ENCODE data around the gene HCK.
"Not testable (repeated sequence)": the region's sequence is repeated elsewhere in the genome, so short reads cannot be mapped to it uniquely, and the experiment has no call there.

Gene HCK

DNA sequence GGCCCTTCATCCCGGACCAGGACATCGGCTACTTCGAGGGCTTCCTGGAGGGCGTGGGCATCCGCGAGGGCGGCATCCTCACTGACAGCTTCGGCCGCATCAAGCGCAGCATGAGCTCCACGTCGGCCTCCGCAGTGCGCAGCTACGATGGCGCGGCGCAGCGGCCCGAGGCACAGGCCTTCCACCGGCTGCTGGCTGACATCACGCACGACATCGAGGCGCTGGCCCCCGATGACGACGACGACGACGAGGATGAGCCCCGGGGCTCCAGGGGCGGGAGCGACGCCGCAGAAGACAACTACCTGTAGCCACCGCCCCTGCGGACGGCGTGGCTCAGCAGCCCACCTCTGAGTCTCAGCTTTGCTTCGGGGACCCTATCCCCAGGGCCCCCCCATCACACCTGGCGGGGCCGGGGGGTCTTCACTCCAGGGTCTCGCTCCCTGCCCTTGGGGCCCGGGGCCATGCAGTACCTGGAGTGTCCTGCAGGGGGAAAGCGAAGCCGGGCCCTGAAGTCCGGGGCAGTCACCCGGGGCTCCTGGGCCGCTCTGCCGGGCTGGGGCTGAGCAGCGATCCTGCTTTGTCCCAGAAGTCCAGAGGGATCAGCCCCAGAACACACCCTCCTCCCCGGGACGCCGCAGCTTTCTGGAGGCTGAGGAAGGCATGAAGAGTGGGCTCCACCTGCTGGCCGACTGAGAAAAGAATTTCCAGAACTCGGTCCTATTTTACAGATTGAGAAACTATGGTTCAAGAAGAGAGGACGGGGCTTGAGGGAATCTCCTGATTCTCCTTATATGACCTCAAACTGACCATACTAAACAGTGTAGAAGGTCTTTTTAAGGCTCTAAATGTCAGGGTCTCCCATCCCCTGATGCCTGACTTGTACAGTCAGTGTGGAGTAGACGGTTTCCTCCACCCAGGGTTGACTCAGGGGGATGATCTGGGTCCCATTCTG, 20.8 kb upstream of the HCK start:
- FAIRE-seq, result peak; percentile 95

DNA sequence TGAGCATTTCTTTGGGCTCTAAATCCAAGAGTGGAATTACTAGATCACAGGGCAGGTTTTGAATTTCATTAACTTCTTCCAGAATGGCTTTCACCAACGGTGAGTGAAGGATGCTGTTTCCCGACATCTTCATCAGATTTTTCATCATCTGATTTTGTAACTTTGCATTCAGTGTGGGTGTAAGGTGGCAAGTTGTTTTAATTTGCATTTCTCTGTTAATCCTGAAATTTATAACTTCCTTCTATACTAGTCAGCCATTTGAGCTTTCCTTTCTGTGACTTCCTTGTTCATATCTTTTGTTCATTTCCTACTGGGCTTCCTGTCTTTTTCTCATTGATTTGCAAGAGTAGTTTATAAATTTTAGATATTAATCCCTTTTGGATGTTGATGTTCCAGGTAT, 18.7 kb upstream of the HCK start:
- no peak for FAIRE-seq

DNA sequence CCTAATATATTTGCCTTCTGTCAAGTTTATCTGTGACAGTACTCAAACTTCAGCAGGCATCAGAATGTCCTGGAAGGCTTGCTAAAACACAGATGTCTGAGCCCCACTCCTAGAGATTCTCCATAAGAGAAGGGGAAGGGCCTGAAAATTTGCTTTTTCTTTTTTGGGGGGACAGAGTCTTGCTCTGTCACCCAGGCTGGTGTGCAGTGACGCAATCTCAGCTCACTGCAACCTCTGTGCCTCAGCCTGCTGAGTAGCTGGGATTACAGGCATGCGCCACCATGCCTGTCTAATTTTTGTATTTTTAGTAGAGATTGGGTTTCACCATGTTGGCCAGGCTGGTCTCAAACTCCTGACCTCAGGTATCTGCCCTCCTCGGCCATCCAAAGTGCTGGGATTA, 18.3 kb upstream of the HCK start:
- not testable (repeated sequence) for FAIRE-seq

DNA sequence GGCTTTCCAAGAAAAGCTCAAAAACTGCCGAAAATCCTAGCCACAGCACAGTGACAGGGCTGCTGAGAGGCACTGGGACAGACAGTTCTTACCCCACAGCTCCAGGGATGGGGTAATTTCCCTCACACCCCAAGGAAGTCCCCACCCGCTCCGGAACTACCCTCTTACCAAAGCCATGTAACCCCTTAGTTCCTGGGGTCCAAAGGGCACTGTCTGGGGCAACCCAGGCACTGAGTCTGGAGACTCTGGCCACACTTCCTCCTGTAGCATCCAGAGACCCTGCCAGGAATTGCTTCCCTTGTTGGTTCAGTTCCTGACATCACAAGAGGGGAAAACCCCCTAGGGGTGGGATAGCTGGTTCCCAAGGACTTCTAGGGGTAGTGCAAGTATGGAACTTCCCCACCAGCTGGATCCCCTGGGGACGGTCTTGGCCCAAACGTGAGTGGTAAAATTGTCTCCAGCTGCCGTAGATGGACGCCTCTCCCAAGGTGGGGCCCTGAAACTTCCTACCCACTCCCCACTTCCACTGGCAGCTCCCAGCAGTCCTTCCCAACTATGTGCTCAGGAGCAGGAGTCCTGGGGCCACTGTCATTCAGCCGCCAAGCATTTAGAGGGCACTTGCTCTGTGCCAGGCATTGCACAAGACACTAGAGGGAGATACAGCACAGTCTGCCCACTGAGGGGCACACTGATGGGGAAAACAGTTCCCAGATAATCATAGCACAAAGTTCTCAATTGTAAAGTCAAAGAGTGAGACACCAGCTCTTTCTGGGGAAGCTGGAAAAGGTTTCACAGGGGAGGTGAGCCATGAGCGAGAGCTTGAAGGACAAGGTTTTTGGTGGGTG, 17.2 kb upstream of the HCK start:
- FAIRE-seq, result no peak

DNA sequence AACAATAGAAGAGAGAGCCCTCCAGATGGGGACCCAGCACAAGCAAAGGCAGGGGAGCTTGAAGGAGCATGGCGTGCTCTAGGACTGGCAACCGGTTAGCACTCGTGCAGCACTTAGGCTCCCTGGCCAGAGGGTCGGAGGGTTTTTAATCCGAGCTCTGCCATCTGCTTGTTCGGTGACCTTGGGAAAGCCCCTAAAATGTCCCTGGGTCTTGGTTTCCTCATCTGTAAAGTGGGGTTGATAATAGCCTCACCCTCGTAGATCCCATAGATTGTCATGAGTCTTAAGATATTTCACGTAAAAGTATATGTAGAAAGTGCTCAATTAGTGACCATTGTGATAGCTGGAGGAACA, 16.6 kb upstream of the HCK start:
- no peak for FAIRE-seq

DNA sequence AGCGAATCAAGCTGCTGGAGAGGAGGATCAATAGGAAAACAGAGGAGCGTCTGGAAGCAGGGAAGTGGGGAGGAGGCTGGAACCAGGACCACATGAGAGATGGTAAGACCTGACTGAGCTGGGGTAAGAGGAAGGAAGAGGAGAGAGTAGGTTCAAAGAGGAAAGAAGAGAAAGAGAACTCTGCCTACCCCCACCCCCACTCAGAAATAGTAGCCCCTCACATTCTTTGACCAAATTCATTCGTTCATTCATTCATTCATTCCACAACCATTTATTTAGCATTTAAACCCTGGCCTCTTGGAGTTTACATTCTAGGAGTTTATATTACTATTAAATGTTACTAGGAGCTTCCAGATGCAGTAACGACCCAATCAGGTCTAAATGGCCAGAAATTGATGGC, 15.8 kb upstream of the HCK start:
- no peak for FAIRE-seq

DNA sequence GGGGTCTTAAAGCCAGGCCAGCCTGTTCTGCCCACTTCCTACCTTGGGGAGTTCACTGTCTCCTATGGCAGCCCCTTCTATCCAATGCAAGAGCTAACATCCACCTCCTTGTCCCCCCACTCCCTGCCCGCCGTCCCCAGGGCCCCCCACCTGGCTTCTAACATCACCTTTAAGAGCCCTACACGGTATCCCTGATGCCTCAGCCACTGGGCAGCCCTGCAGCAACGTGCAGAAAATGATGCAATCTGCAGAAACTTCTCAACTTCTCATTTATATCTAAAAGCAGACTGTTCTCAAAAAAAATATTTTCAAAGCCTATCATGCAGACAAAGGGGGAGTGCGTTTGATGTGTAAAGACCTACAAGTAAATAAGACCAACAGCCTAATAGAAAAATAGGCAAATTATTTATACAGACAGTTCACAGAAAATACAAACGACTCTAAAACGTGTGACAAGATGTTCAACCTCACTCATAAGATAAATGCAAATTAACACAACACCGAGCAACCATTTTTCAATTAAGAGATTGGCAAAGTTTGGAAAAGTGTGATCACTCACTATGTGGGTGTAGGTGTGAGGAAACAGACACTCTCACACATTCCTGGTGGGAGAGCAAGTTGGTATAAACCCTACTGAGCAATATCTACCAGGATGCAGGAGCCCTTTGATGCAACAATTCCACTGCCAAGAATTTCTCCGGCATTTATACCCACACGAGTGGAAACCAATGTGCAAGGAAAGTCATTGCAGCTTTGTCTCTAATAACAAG, 15.1 kb upstream of the HCK start:
- FAIRE-seq, result no peak

DNA sequence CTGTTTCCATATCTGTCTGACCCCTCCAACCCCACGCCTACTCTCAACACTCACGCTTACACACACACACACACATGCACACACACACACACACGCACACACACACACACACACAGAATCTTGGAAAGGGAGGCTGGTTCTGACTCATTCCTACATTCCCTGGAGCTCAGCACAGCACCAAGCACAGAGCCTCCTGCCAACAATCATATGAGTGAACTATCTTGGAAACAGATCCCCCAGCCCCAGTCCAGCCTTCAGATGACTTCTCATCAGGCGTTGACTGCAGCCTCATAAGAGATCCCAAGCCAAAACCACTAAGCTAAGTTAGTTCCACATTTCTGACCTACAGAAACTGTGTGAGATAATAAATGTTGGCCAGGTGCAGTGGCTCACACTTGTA, 14.1 kb upstream of the HCK start:
- no peak for FAIRE-seq

DNA sequence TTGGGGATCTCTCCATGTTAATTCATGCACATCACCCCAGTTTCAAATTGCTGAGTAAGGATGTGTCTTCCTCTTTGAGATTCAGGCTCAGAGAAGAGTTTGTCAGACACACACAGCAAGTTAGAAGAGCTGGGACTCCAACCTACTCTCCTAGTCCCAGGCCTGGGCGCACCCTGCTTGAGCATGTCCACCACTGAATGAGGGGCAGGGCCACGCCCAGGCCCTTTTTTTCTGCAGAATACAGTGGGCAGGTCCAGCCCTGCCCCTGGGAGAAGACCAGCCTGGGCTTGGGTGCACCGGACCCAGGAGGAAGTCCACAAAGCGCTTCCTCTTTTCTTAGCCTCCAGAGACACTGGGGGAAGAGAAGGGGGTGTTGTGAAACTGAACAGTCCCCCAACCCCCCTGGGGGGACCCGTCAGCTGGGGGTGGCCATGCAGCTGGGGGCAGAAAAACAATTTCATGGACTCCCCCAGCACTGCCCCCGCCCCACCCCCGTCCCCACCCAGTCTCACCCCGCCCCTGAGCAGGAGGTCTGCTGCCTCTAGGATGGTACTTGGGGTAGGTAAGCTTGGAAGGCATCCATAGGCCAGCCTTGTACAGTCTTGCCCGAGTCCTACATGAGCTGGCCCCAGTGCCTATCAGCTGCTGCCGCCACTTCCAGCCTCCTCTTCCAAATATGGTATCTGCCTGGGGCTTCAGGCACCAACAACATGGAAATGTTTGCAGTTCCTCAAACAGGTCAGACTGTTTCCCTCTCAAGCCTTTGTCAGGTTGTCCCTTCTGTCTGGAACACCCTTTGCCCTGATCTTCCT, 11.7 kb upstream of the HCK start:
- FAIRE-seq, result no peak

DNA sequence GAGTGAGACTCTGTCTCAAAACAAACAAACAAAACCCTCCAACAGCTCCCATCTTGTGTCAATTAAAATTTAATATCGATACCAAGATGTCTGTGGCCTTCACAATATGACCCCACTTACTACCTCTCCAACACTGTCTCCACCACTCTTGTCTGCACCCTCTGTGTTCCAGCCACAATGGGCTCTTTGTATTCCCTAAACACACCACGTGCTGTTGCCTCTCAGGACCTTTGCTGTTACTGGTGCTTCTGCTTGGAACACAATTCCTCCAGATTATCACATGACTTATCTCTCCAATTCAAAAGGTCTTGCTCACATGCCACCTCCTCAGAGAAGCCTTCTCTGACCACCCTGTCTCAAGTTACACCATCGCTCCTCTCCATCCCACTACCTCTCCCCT, 6.0 kb upstream of the HCK start:
- FAIRE-seq, result no peak

DNA sequence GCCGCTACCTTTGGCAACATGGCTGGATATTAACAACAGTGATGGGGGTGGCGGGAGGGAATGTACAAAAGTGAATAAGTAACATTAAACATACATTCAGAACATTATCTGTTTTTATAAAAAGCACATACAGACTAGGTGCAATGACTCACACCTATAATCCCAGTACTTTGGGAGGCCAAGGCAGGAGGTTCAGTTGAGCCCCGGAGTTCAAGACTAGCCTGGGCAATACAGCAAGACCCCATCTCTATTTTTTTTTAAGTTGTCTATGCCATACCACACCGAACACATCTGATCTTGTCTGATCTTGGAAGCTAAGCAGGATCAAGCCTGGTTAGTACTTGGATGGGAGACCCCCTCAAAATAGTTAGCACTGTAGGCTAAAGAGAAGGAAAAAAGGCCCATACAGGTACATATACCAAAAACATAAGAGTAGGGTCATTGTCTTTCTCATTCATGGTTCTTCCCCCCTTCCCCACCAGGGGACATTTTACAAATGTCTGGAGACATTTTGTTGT, 1.7 kb upstream of the HCK start:
- FAIRE-seq, result no peak

DNA sequence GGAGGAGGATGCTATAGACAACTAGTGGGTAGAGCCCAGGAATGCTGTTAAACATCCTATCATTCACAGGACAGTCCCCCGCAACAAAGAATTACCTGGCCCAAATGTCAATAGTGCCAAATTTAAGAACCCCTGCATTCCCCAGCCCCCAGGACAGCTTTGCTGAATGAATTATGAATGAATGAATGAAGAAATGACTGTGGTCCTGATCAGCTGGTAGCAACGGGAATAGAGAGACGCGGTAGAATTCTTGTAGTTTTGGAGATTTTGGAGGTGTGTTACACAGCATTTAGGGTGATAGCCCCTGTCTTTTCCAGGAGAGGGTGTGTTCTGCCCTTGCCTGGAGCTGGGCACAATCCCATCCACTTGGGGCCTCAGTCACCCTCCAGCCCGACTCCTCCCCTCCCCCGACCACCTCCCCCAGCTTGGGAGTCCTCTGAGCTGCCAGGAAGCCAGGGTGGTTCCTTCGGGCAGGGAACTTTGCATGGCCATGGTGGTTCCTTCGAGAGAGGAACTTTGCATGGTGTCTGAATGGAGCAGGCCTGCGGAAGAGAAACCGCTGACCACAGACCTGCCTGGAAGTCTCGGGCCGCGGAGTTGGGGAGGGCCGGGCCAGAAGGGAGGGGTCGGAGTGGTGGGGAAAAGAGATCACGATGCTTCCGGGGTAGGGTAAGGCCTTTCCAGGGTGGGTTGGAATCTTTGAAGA, 1.0 kb upstream of the HCK start:
- no peak for FAIRE-seq

DNA sequence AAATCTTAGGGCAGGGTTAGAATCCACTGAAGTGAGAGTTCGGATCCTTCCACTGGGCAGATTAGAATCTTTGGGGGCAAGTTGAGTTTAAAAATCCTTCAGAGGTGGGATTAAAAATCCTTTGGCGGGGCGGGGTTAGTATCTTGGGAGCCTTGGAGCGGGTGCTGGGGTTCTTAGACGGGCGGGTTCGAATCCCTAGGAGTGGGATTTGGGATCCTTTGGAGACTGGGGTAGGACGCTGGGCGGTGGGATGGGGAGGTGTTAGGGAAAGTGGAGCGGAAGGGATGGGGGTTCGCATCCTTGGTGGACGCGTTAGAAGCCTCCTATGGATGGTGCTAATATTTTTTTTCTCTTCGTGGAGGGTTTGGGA, 337 bp upstream of the HCK start:
- FAIRE-seq, result no peak

DNA sequence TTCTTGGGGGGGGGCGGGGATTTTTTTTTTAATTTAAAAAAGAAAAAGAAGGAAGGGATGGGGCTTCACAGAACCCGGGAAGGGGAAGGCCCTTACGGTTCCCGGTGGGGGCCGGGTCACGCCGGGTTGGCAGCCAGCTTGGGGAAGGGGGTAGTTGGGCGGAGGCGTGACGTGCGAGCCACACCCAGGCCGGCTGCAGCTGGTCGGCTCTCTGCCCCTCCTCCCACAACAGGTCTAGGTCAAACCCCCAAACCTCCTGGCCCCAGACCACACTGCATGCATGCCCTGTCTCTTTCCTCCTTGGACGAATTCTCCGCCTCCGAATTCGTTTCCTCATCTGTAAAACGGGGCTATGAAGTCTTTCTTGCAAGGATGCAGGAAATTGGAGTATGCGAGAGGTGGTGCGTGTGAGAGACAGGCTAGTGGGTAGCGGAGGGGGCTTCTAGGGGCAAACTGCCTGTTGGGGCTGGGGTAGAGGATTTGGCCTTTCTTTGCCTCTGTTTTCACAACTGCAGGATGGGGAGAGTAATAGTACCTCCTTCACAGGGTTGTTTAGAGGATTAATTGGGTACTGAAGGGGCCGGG, 828 bp downstream of the HCK start:
- FAIRE-seq, result no peak

DNA sequence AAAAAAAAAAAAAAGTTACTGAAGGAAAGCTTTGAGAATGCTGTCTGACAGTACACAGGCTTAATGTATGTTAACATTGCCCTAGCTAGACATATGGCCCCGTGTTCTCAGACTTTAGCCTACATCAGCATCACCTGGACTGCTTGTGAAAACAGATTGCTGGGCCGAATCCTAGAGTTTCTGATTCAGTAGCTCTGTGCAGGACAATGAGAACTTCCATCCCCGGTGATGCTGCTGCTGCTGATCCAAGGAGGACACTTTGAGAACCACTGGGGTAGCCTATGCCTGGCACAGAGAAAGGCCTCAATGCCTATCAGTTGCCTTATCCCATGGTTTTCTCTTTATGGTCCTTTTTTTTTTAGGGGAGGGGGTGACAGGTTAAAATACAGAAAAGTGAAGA, 1.6 kb downstream of the HCK start:
- FAIRE-seq, result no peak

DNA sequence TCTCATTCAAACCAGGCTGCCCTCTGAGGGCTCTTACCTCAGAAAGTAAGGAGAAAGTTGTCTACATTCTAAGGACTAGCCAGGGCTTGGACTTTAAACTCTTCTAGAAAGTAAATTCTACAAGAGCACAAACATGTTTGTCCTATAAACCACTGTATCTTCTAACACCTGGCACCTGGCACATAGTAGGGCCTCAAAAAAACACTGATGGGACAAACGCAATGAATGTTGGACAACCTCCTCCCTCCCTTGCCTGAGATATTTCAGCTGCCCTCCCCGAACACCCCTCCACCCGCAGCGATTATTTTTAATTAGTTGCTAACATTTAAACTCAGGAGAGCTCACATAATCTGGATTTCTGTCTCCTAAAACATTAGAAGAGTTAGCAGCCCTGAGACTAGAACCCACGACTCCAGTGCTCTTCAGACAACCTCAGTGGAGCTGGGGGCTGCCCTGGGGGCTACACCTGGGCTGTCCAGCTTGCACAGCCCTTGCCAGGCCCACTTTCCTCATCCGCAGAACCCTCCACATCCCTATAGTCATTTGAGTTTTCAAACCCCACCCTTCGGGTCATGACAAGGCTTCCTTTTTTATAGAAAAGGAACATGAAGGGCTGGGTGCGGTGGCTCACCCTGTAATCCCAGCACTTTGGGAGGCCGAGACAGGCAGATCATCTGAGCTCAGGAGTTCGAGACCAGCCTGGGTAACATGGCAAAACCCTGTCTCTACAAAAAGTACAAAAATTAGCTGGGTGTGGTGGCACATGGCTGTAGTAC, 4.9 kb downstream of the HCK start:
- FAIRE-seq, result no peak

DNA sequence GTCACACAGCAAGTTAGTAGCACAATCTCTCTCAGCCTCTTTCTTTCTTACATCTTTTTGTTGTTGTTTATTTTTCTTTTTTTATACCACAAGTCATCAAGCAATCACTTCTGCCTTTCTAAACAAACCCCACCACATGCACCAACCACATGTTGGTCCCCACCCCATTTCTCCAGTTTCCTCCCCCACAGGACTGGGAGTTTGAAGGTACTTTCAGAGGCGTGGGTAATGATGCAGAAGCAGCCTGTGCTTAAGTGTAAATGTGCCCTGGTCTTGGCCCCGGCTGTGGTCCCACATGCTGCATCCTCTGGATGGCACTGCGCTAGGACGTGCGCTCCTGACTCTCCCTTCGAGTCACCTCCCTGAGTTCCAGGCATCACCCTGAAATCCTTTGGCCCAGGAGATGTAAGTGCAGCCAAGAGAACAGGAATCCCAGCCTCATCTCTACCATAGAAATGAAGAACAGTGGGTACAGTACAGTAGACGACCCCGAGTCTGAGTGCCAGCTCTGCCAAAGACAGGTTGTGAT, 5.7 kb downstream of the HCK start:
- no peak for FAIRE-seq

DNA sequence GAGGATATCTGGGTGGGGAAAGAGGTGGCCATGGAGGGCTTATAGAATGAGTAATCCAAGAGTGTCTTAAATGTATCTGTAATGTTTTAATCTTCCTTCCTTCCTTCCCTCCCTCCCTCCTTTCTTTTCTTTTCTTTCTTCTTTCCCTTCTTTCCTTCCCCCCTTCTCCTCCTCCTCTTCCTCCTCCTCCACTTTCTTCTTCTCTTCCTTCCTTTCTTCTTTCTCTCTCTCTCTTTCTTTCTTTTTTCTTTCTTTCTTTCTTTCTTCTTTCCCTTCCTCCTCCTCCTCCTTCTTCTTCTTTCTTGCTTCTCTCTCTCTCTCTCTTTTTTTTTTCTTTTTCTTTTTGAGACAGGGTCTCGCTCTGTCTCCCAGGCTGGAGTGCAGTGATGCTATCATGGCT, 7.1 kb downstream of the HCK start:
- FAIRE-seq, result no peak

DNA sequence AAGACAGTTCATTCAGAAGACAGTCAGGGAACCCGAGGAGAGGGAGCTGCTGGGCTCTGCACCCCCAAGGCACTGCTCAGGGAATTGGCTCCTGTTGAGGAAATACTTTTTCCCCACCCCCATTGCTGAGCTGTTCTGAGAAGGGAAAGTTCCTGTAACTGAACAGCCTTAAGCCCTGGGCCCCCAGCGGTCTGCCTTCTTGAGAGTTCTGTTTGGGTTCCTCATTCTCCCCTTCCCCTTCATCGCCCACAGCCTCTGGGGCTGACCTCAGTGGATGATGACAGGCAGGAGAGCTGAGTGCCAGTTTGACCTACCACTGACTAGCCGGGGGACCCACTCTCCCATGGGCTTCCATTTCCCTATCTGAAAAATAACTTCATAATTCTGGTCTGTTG, 10.7 kb downstream of the HCK start:
- no peak for FAIRE-seq

DNA sequence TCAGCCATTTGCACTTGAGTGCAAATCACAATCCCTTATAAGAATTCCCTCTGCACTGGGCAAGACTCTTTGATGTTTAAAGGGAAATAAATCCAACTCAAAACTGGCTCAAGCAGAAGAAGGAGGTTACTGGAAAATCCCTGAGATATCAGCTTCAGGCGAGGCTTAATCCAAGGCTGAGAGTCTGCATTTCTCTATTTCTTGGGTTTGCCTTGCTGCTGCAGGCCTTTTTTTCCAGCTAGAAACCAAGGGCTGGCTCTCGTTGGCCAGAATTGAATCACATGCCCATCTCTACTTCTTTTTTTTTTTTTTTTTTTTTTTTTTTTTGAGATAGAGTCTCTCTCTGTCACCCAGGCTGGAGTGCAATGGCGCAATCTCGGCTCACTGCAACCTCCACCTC, 11.7 kb downstream of the HCK start:
- no peak for FAIRE-seq

Data from G401.6 (cell line).